Measurements from ENCODE around the gene SORCS3.

The SORCS3 gene

DNA sequence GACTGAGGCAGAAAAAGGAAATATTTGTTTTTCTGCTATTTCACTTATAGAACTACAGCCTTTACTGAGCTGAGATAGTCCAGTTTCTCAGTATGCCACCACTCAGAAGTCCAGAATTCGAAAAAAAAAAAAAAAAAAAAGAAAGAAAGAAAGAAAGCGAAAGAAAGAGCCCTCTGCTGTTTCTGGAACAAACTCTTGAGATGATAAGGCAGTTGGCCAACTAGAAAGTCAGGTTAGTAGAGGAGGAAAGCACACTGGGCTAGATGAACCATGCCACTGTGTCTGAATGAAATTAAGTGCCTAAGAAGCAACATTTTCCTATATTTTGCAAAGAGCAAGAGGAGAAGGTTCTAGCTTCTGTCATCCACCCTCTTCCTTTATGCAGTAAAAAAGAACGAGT, 403.8 kb downstream of the SORCS3 start:
- no peak overlapping the region for H3K4me3 ChIP-seq (replicated peaks; ENCODE audit: low read depth, low read length)
- TF ChIP-seq, protein P1, sequence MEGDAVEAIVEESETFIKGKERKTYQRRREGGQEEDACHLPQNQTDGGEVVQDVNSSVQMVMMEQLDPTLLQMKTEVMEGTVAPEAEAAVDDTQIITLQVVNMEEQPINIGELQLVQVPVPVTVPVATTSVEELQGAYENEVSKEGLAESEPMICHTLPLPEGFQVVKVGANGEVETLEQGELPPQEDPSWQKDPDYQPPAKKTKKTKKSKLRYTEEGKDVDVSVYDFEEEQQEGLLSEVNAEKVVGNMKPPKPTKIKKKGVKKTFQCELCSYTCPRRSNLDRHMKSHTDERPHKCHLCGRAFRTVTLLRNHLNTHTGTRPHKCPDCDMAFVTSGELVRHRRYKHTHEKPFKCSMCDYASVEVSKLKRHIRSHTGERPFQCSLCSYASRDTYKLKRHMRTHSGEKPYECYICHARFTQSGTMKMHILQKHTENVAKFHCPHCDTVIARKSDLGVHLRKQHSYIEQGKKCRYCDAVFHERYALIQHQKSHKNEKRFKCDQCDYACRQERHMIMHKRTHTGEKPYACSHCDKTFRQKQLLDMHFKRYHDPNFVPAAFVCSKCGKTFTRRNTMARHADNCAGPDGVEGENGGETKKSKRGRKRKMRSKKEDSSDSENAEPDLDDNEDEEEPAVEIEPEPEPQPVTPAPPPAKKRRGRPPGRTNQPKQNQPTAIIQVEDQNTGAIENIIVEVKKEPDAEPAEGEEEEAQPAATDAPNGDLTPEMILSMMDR (IDR thresholded peaks at IDR 0.05; ENCODE audit: low read length, missing control alignments) = no peak
- no peak for DNase-seq (ENCODE audit: low read depth)

DNA sequence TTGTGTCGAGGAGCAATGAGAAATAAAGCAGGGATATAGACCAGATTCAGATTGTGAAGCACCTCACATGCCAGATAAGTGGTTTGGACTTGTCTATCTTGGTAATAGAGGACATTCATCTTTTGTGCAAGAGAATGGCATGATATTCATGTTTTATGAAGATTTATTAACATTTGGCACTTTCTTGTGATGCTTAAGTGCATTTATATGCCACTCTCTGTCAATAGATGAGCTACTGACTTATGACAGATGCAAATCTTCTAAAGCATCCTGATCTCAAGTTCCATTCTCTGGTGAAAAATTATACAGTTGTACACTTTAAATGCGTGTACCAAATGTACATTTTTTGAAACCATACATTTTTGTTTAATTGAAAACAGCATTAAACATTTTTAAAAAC, 415.3 kb downstream of the SORCS3 start:
- DNase-seq (ENCODE audit: low read depth) = no peak
- TF ChIP-seq, protein P1 (IDR thresholded peaks at IDR 0.05; ENCODE audit: low read length, missing control alignments) = no peak
- H3K4me3 ChIP-seq (replicated peaks; ENCODE audit: low read depth, low read length) = no peak overlapping the region

DNA sequence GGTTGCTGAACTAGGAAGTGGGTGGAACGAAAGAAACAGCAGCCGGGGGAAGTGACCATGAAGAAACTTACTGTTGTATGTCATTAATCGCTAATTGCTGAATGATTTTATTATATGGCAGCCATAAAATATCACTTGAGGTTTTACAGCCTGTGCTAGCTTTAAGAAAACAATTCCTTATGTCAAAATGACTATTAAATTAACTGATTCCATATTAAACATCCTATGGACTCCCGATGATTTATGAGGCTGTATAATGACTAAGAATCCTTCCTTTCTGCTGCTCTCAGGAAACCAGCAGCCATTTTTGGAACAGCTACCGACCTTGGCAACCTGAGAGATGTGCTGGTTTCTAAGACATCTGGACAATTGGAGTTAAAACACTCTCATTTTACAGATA, 421.9 kb downstream of the SORCS3 start:
- H3K4me3 ChIP-seq (replicated peaks; ENCODE audit: low read depth, low read length) = no peak overlapping the region
- TF ChIP-seq, protein P1 (IDR thresholded peaks at IDR 0.05; ENCODE audit: low read length, missing control alignments) = no peak
- no peak for DNase-seq (ENCODE audit: low read depth)

DNA sequence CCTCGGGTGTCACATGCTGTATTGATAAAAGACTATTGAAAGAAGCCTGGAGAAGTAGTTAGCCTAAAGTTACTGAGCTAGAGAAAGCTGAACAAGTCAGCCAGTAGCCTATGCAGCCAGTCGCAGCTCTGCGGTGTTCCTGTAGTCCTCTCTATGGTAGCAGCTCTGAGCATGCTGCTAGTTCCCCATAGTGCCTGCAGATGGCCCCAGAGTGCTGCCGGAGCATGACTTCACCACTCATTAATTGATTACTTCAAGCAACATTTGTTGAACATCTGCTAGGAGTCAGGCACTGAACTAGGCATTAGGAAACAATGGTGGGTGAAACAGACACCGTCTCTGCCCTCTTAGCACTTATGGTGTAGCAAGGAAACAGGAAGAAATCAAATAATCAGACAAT, 422.7 kb downstream of the SORCS3 start:
- no peak overlapping the region for H3K4me3 ChIP-seq (replicated peaks; ENCODE audit: low read depth, low read length)
- TF ChIP-seq, protein P1 (IDR thresholded peaks at IDR 0.05; ENCODE audit: low read length, missing control alignments) = no peak
- DNase-seq (ENCODE audit: low read depth) = peak; percentile 1

DNA sequence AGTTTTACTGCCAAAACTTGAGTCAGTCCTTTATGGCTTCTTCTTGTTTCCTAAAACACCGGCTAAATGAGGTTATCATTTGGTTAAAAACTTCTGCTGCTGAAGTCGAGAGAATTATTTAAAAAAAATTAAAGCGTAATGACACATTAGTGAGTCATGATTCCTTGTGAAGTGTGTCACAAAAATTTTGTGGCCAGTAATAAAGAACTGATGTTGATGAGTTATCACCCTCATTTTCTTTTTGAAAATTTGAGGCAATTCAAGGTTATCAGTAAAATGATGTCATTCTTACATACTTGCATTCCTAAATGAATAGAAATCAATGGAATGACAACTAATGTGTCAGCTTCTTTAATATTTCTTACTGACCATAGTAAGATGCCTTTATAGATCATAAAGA, 427.4 kb downstream of the SORCS3 start:
- TF ChIP-seq, protein P1 (IDR thresholded peaks at IDR 0.05; ENCODE audit: low read length, missing control alignments) = no peak
- no peak for DNase-seq (ENCODE audit: low read depth)
- no peak overlapping the region for H3K4me3 ChIP-seq (replicated peaks; ENCODE audit: low read depth, low read length)

DNA sequence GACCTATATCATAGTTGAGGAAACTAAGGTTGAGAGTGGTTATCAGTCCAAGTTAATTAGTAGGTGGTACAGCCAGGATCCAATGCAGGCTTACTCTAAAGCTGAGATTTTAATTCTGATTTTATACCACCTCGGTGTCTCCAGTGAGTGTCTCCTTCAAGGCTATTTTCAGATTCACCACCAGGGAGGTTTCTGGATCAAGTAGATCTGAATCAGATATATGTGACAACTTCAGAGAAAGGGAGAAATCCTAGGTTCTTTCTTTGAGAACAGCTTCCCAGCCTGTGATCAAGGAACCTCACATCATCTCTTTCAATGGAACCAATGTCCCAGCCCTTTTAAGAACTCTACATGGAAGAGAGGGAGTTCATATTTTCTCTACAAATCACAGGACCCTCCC, 429.2 kb downstream of the SORCS3 start:
- TF ChIP-seq, protein P1 (IDR thresholded peaks at IDR 0.05; ENCODE audit: low read length, missing control alignments) = no peak
- no peak for DNase-seq (ENCODE audit: low read depth)
- no peak overlapping the region for H3K4me3 ChIP-seq (replicated peaks; ENCODE audit: low read depth, low read length)

DNA sequence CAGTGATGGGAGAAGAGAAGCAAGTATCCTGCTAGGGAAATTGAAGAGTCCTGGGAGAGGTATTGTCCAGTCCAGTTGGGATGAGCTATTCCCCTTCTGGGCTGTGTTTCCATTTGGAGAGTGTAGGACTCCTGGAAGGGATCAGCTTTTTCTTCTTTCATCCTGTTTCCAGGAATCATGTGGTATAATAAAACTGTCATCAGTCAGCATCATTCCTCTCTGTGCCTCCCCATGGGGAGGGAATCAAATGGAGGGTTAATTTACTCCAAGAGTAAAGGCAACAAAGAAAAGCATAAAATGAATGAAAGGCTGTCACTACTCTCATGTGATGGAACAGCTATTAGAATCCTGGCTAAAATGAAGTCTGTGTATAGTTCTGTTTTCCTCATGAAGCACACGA, 429.9 kb downstream of the SORCS3 start:
- DNase-seq (ENCODE audit: low read depth) = no peak
- no peak overlapping the region for H3K4me3 ChIP-seq (replicated peaks; ENCODE audit: low read depth, low read length)
- TF ChIP-seq, protein P1 (IDR thresholded peaks at IDR 0.05; ENCODE audit: low read length, missing control alignments) = no peak
